Measurements from ENCODE around the gene CHRNA1. TPM values are rescaled to one million over a fixed set of nuclear protein-coding genes. Genes with fewer than 3 reads are reported as not detected.
A peak's percentile ranks its signal among the peaks of the same experiment; 100 is the strongest.

The CHRNA1 gene
- total RNA-seq, 2 experiments from 2014 or later = 0.17 to 0.19 TPM

DNA sequence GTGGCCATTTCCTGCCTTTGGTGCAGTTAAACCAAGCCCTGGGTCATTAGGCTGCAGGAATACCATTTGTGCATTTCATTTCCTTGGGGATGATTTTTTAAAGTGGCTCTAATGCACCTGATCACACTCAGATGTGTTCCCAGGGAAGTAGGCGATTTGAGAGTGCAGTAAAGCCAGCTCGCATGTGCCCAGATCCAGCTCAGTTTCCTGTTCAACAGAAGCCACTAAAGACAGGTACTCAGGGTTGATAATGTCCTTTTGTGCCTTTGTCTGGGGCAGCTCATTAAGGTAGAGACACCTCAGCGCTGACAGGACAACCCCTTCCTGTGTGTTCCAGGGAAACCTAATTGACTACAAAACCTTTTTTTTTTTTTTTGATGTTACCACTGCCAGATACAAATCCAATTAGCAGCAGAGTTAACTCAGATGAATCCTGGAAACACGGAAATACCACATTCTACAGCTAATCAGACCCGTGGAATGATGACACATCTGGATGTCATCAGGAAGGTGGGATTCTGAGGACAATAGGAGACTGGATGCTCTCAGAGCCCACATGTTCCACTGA lies 15.2 kb upstream of the CHRNA1 start:
- H3K4me3 ChIP-seq (ENCODE audit: low read length) = no peak overlapping the region
- H3K36me3 Mint-ChIP-seq (ENCODE audit: low read depth) = no peaks in the 10 kb centered on the region
- no peak for ATAC-seq (ENCODE audit: poor library complexity)
- CTCF ChIA-PET = interaction anchor here (0.7 to 1.0 kb wide), 3 partner anchors 30 to 79 kb away, joined by 3 read pairs; no protein-coding TSS in a partner anchor
- POLR2A ChIA-PET = interaction anchor here (0.7 to 1.3 kb wide), 2 partner anchors 8 to 22 kb away, joined by 4 to 7 read pairs; no protein-coding TSS in a partner anchor
- H3K9me3 ChIP-seq (ENCODE audit: control insufficient read depth in 1 of 2, insufficient read depth in 1 of 2, low read length in 2 of 2) = no peaks in the 10 kb centered on the region
- peaks cover 52% of the 10 kb centered on the region for H3K4me1 ChIP-seq (ENCODE audit: insufficient read depth, low read length)
- intact Hi-C loops (cut with DNase I, micrococcal nuclease) = loop anchor here in 1 of 2 experiments (10.0 kb wide), 1 partner anchor 225 kb away; the partner anchor contains the start of gene CHN1
- peak overlapping the region; percentile 22 for H3K4me3 Mint-ChIP-seq
- H3K9me3 Mint-ChIP-seq = no peaks in the 10 kb centered on the region
- no peaks in the 10 kb centered on the region for H3K27me3 Mint-ChIP-seq
- peak overlapping the region; percentile 82 for H3K27ac Mint-ChIP-seq
- peaks cover 55% of the 10 kb centered on the region for H3K4me1 Mint-ChIP-seq (ENCODE audit: low read depth)
- H3K36me3 ChIP-seq (ENCODE audit: insufficient read depth, low read length) = no peaks in the 10 kb centered on the region
- H3K27me3 ChIP-seq (ENCODE audit: control insufficient read depth in 1 of 2, insufficient read depth in 2 of 2, low read length in 2 of 2) = no peaks in the 10 kb centered on the region
- DNase-seq = peak in 4 of 14 experiments; percentile 20 to 41 (median 32)
- TF ChIP-seq, protein P1, sequence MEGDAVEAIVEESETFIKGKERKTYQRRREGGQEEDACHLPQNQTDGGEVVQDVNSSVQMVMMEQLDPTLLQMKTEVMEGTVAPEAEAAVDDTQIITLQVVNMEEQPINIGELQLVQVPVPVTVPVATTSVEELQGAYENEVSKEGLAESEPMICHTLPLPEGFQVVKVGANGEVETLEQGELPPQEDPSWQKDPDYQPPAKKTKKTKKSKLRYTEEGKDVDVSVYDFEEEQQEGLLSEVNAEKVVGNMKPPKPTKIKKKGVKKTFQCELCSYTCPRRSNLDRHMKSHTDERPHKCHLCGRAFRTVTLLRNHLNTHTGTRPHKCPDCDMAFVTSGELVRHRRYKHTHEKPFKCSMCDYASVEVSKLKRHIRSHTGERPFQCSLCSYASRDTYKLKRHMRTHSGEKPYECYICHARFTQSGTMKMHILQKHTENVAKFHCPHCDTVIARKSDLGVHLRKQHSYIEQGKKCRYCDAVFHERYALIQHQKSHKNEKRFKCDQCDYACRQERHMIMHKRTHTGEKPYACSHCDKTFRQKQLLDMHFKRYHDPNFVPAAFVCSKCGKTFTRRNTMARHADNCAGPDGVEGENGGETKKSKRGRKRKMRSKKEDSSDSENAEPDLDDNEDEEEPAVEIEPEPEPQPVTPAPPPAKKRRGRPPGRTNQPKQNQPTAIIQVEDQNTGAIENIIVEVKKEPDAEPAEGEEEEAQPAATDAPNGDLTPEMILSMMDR (IDR thresholded peaks at IDR 0.05) = no peak
- peak overlapping the region in 1 of 2 donors; percentile 71 for H3K27ac ChIP-seq (ENCODE audit: low read depth in 1 of 2, low read length in 2 of 2)

DNA sequence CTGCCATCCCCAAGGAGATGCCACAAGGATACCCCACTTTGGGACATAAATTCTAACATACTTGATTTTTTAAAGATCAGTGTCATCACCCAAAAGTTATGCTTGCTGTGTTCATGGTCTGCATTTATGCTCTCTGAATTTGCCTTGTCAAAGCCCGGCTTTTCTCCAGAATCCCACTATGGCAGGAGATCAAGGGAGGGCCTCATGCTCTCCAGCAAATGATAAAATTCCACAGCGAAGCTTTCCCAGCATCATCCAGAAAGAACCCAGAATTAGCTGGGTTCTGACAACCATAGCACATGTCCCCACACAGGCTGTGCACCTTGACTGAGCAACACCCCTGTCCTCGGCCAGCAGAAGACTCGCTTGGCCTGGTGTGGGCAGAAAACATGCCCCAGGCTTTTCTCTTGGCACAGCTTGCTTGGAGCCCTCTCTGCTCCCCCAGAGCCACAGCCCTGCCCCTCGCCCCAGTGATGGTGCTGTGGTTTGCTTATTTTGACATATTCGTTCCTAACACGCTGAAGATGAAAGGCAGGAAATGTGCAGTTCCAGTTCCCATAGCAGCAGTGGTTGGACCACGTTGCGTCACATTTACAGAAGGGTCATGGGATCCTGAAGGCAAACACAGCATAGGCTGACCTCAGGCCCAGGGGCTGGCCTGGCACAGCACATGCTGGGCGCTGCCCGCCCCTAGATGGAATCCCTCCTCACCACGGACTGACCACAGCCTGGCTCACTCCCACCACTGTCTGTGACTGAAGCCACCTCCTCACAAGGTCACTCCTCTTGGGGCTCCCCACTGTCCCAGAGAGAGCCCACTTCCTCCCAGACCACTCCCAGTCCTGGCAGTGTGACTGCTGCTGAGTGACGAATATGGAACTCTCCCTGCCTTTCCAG lies 14.1 kb upstream of the CHRNA1 start:
- Histone ChIP-seq H3K9me3 (ENCODE audit: control insufficient read depth in 1 of 2, insufficient read depth in 1 of 2, low read length in 2 of 2) (no peaks in the 10 kb centered on the region), H3K4me3 (ENCODE audit: low read length) (no peak overlapping the region), H3K27ac (ENCODE audit: low read depth in 1 of 2, low read length in 2 of 2) (peak overlapping the region in 1 of 2 donors; percentile 71), H3K27me3 (ENCODE audit: control insufficient read depth in 1 of 2, insufficient read depth in 2 of 2, low read length in 2 of 2) (no peaks in the 10 kb centered on the region), H3K36me3 (ENCODE audit: insufficient read depth, low read length) (no peaks in the 10 kb centered on the region), H3K4me1 (ENCODE audit: insufficient read depth, low read length) (peaks cover 52% of the 10 kb centered on the region)
- TF ChIP-seq, protein P1 (IDR thresholded peaks at IDR 0.05) = no peak
- ChIA-PET CTCF (interaction anchor here (0.7 kb wide), 1 partner anchor 78 kb away, joined by 3 read pairs; no protein-coding TSS in a partner anchor), POLR2A (interaction anchor here (0.7 to 1.4 kb wide), 4 partner anchors 9 to 227 kb away, joined by 3 to 4 read pairs (median 3); partner anchors contain the start of gene CHN1)
- Mint-ChIP-seq H3K27me3 (no peaks in the 10 kb centered on the region), H3K9me3 (no peaks in the 10 kb centered on the region), H3K4me1 (ENCODE audit: low read depth) (peaks cover 55% of the 10 kb centered on the region), H3K27ac (peak overlapping the region; percentile 82), H3K36me3 (ENCODE audit: low read depth) (no peaks in the 10 kb centered on the region), H3K4me3 (peak overlapping the region; percentile 28)
- intact Hi-C loops (cut with DNase I, micrococcal nuclease) = loop anchor here in 1 of 2 experiments (1.0 to 10.0 kb wide), 2 partner anchors 29 to 226 kb away; partner anchors contain the start of gene CHN1
- peak; percentile 55 to 93 (median 67) for DNase-seq
- ATAC-seq (ENCODE audit: poor library complexity) = peak; percentile 86

DNA sequence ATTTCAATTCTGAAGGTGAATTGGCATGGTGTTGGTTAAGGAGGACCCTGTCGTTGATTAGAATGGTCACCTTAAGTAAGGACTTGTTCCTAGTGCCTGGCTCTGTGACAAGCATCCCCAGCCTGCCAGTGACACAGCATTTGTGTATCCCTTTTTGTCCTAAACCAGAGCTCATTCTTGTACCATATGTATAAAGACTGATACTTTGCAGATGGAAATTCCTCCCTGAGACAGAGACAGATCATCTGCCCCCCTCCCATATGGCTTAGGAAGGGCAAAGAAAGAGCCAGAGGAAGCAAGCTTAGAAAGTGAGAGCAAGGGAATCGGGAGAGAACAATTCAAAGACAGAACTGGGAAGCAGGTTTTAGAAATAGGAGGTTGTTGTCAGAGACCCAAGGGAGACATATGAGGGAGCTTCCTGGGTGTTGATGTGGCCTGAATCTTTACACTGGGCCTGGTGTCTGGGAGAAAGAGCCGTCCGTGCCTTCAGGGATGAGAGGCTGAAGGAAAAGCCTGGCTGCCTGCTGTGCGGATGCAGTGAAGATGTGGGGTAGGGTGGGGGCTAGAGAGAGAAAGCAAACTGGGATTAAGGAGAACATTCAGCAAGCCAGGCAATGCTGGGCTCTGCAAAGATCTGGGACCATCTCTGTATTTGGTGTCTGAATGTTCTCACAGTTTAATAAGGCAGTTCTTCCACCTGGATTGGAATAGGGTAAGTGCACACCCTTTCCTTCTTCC lies 13.2 kb upstream of the CHRNA1 start:
- peaks cover 60% of the 10 kb centered on the region for H3K4me1 Mint-ChIP-seq (ENCODE audit: low read depth)
- no peaks in the 10 kb centered on the region for H3K27me3 Mint-ChIP-seq
- H3K27ac ChIP-seq (ENCODE audit: low read depth in 1 of 2, low read length in 2 of 2) = no peak overlapping the region
- no peaks in the 10 kb centered on the region for H3K27me3 ChIP-seq (ENCODE audit: control insufficient read depth in 1 of 2, insufficient read depth in 2 of 2, low read length in 2 of 2)
- intact Hi-C loops (cut with DNase I, micrococcal nuclease) = loop anchor here in 1 of 2 experiments (1.0 to 10.0 kb wide), 2 partner anchors 28 to 227 kb away; partner anchors contain the start of gene CHN1
- H3K4me1 ChIP-seq (ENCODE audit: insufficient read depth, low read length) = peaks cover 52% of the 10 kb centered on the region
- TF ChIP-seq, protein P1 (IDR thresholded peaks at IDR 0.05) = no peak
- H3K36me3 Mint-ChIP-seq (ENCODE audit: low read depth) = no peaks in the 10 kb centered on the region
- CTCF ChIA-PET = no interaction called here
- POLR2A ChIA-PET = interaction anchor here (0.7 to 1.4 kb wide), 3 partner anchors 18 to 228 kb away, joined by 3 read pairs; partner anchors contain the start of gene CHN1
- peak overlapping the region; percentile 82 for H3K27ac Mint-ChIP-seq
- no peak overlapping the region for H3K4me3 ChIP-seq (ENCODE audit: low read length)
- no peaks in the 10 kb centered on the region for H3K9me3 Mint-ChIP-seq
- H3K36me3 ChIP-seq (ENCODE audit: insufficient read depth, low read length) = no peaks in the 10 kb centered on the region
- DNase-seq (no peak), ATAC-seq (ENCODE audit: poor library complexity) (no peak)
- peak overlapping the region; percentile 23 for H3K4me3 Mint-ChIP-seq
- no peaks in the 10 kb centered on the region for H3K9me3 ChIP-seq (ENCODE audit: control insufficient read depth in 1 of 2, insufficient read depth in 1 of 2, low read length in 2 of 2)

Measured in CD4-positive, alpha-beta T cell (primary cell).